K562 (cell line): ENCODE results near the gene TMEM163. TPM values are rescaled to one million over a fixed set of nuclear protein-coding genes. Genes with fewer than 3 reads are reported as not detected.

Experiments used
- ATAC-seq: fragments of 200-7000 bp; cut with Tn5 transposase; 3 replicates; pipeline ENCODE4 v1.9.1; 2020; ENCODE audit warnings: moderate library complexity
- BruUV-seq: library from RNA; stranded (reverse); fragments of 400-500 nt; replicated peaks from 2 replicates; lab custom pipeline; 2021; lab: Mats Ljungman, UMichigan
- CTCF ChIA-PET: fragments of 300-600 bp; formaldehyde crosslinking; extraction: SDS; loops from one replicate; lab custom pipeline; 2021; ENCODE audit warnings: low intra/inter-chr PET ratio; lab: Yijun Ruan, JAX
- POLR2A ChIA-PET: fragments of 300-600, 350-650 bp; sonication (Branson Sonifier 250); formaldehyde crosslinking; extraction: SDS; loops from one replicate; lab custom pipeline; 2021; ENCODE audit warnings: antibody characterized with exemption, inconsistent platforms; lab: Yijun Ruan, JAX
- DNase-seq, 4 experiments: peaks; one replicate each; pipeline versions ENCODE4 v3.0.0 to v3.0.0-alpha.2; 2011 to 2018; ENCODE audit warnings: low spot score in 3 of 4, mixed read lengths in 3 of 4; ENCODE audit errors: extremely low read depth in 1 of 4
- FAIRE-seq: peaks from 2 replicates; lab custom pipeline; 2011; peaks lifted over from hg19 to GRCh38; lab: Jason Lieb, UNC
- H2AFZ ChIP-seq: 2 replicates; pipeline ENCODE4 v1.6.0; 2011; ENCODE audit warnings: low read depth, low read length, control low read depth, inconsistent platforms
- H3K27ac ChIP-seq: fragments of 200-600 bp; 3 replicates; pipeline ENCODE4 v1.8.0; 2011; ENCODE audit warnings: low read depth, mild to moderate bottlenecking, control low read depth, inconsistent platforms, low read length, moderate library complexity, mixed read lengths; ENCODE audit errors: extremely low read depth
- H3K27me3 ChIP-seq, 2 experiments: fragments of 300-600 bp in 1 of 2; 2 replicates in 1 of 2; 3 replicates in 1 of 2; pipeline versions ENCODE4 v1.6.0 to v1.8.0; 2011; ENCODE audit warnings: inconsistent platforms in 2 of 2, low read length in 2 of 2, mild to moderate bottlenecking in 1 of 2, mixed read lengths in 1 of 2, moderate library complexity in 1 of 2; ENCODE audit not compliant: control insufficient read depth in 2 of 2, insufficient read depth in 2 of 2
- H3K36me3 ChIP-seq: fragments of 300-600 bp; 3 replicates; pipeline ENCODE4 v1.8.0; 2011; ENCODE audit warnings: mild to moderate bottlenecking, low read length, inconsistent platforms; ENCODE audit not compliant: control insufficient read depth, insufficient read depth
- H3K4me1 ChIP-seq, 2 experiments: fragments of 200-600 bp in 1 of 2; replicated peaks in 1 of 2; 2 replicates in 1 of 2; 3 replicates in 1 of 2; pipeline versions ENCODE4 v1.5.1 to v1.8.0; 2011; ENCODE audit warnings: inconsistent platforms in 2 of 2, low read length in 2 of 2, mild to moderate bottlenecking in 1 of 2, mixed read lengths in 1 of 2, moderate library complexity in 1 of 2; ENCODE audit not compliant: control insufficient read depth in 2 of 2, insufficient read depth in 2 of 2
- H3K4me2 ChIP-seq: 2 replicates; pipeline ENCODE4 v1.6.1; 2011; ENCODE audit warnings: low read length, control low read depth, inconsistent platforms, mixed read lengths; ENCODE audit not compliant: insufficient read depth
- H3K4me3 ChIP-seq: fragments of 200-600 bp; sonication (generic), shearing (Covaris generic); 2 replicates; pipeline ENCODE4 v1.5.1; 2016; ENCODE audit warnings: control low read depth, inconsistent platforms
- H3K79me2 ChIP-seq: fragments of 200-600 bp; 3 replicates; pipeline ENCODE4 v1.8.0; 2011; ENCODE audit warnings: low read length, inconsistent platforms; ENCODE audit not compliant: control insufficient read depth, insufficient read depth
- H3K9ac ChIP-seq, 2 experiments: 2 replicates each; pipeline versions ENCODE4 v1.6.0 to v1.6.1; 2011; ENCODE audit warnings: low read depth in 2 of 2, low read length in 2 of 2, control low read depth in 1 of 2, inconsistent platforms in 1 of 2, mild to moderate bottlenecking in 1 of 2, mixed read lengths in 1 of 2; ENCODE audit not compliant: insufficient read depth in 1 of 2
- H3K9me1 ChIP-seq: one replicate; pipeline ENCODE4 v1.6.0; 2011; ENCODE audit warnings: inconsistent platforms, mild to moderate bottlenecking, low read length, moderate library complexity; ENCODE audit not compliant: control insufficient read depth, insufficient read depth
- H3K9me3 ChIP-seq: replicated peaks from 2 replicates; pipeline ENCODE4 v1.5.1; 2011; ENCODE audit warnings: low read depth, low read length, inconsistent platforms; ENCODE audit not compliant: control insufficient read depth, insufficient read depth
- H4K20me1 ChIP-seq: replicated peaks from 2 replicates; pipeline ENCODE4 v1.6.1; 2011; ENCODE audit warnings: low read length, inconsistent platforms, mixed read lengths; ENCODE audit not compliant: control insufficient read depth, insufficient read depth
- CHCHD3 ChIP-seq: fragments of 250-450 bp; sonication (Bioruptor Pico); IDR thresholded peaks from 2 replicates; pipeline ENCODE4 v2.1.2; 2022; ENCODE audit warnings: mild to moderate bottlenecking
- E2F3 ChIP-seq: fragments of 250-450 bp; sonication (Bioruptor Pico); IDR thresholded peaks from 2 replicates; pipeline ENCODE4 v1.4.0; 2020; ENCODE audit warnings: mild to moderate bottlenecking
- ESRRA ChIP-seq: fragments of 450-650 bp; IDR thresholded peaks from 2 replicates; pipeline ENCODE4 v1.6.1; 2014; ENCODE audit warnings: low read depth, mild to moderate bottlenecking, moderate library complexity, borderline replicate concordance
- ETV1 ChIP-seq: fragments of 450-650 bp; conservative IDR thresholded peaks from 2 replicates; pipeline ENCODE4 v1.6.1; 2016; ENCODE audit warnings: missing genetic modification characterization, control low read depth, low read depth, missing compliant biosample characterization
- ILF3 ChIP-seq: fragments of 450-650 bp; IDR thresholded peaks from 2 replicates; pipeline ENCODE4 v1.6.1; 2018; ENCODE audit warnings: antibody characterized with exemption, mild to moderate bottlenecking, moderate library complexity, borderline replicate concordance
- LARP7 ChIP-seq: fragments of 450-650 bp; IDR thresholded peaks from 2 replicates; pipeline ENCODE4 v1.6.1; 2016
- SREBF1 ChIP-seq: fragments of 150-350 bp; IDR thresholded peaks from 2 replicates; pipeline ENCODE4 v1.6.1; 2014; ENCODE audit warnings: antibody characterized with exemption, low read depth, low read length, borderline replicate concordance
- YBX1 ChIP-seq: fragments of 450-650 bp; IDR thresholded peaks from 2 replicates; pipeline ENCODE4 v1.7.1; 2016; ENCODE audit warnings: mild to moderate bottlenecking
- ZBTB49 ChIP-seq: sonication (generic); formaldehyde crosslinking; IDR thresholded peaks from 2 replicates; pipeline ENCODE4 v1.8.0; 2022; ENCODE audit warnings: missing genetic modification reagents, mild to moderate bottlenecking, borderline replicate concordance
- ZFP91 ChIP-seq: sonication (generic); formaldehyde crosslinking; IDR thresholded peaks from 2 replicates; pipeline ENCODE4 v1.8.0; 2022; ENCODE audit warnings: mild to moderate bottlenecking, missing genetic modification reagents
- ZNF282 ChIP-seq: sonication (generic); formaldehyde crosslinking; IDR thresholded peaks from 2 replicates; pipeline ENCODE4 v1.8.1; 2023; ENCODE audit warnings: missing genetic modification reagents
- ZNF354B ChIP-seq: fragments of 250-450 bp; sonication (Bioruptor Pico); IDR thresholded peaks from 2 replicates; pipeline ENCODE4 v1.4.0; 2020
- WGBS: fragments of 100-300 bp; shearing (Covaris generic); methylation state at CpG from one replicate; pipeline ENCODE4 v1.1.6; 2016; ENCODE audit warnings: low coverage, mixed read lengths; ENCODE audit not compliant: insufficient coverage; ENCODE audit errors: missing lambda C conversion rate; 5-methylcytosine and 5-hydroxymethylcytosine counted together
- in situ Hi-C: fragments of 300-500 bp; cut with MboI; formaldehyde crosslinking; loops from 4 replicates; pipeline ENCODE4 v1.15.0; 2018; ENCODE audit warnings: inconsistent platforms, mixed read lengths
- intact Hi-C: fragments of 100-400 bp; cut with micrococcal nuclease; formaldehyde crosslinking; loops from 2 replicates; pipeline ENCODE4 v1.14.2; 2022
- polyA plus RNA-seq, 8 experiments: library from polyadenylated mRNA; depleted of rRNA in 4 of 8; stranded (reverse) in 5 of 8; unstranded in 3 of 8; fragments of >200 nt; fragmentation: Nextera tagmentation in 2 of 8; fragmentation: Illumina TruSeq in 1 of 8; extraction: Ambion mirVana in 2 of 8; extraction: Trizol in 1 of 8; gene quantifications; 2 replicates each; pipeline versions ENCODE4 v1.2.1 to v1.2.3, GENCODE V29; 2011 to 2014; ENCODE audit warnings: inconsistent platforms in 1 of 8, missing spikeins in 1 of 8
- total RNA-seq, 7 experiments: library from RNA; depleted of rRNA in 6 of 7; stranded (reverse); fragments of >200 nt in 6 of 7; fragmentation: Illumina TruSeq in 2 of 7; extraction: Trizol in 2 of 7; gene quantifications; 2 replicates each; pipeline versions ENCODE4 v1.2.1 to v1.2.3, GENCODE V29; 2011 to 2021; ENCODE audit warnings: low replicate concordance in 1 of 7
- TF ChIP-seq, protein P1 (sequence below): fragments of 200-800 bp; sonication (Bioruptor generic); IDR thresholded peaks from 2 replicates; pipeline ENCODE4 v1.6.1; 2017; ENCODE audit warnings: missing genetic modification characterization, missing compliant biosample characterization
- TF ChIP-seq, protein P2 (sequence below): fragments of 450-650 bp; formaldehyde crosslinking; IDR thresholded peaks from 2 replicates; pipeline ENCODE4 v1.4.0; 2020; ENCODE audit warnings: mild to moderate bottlenecking, moderate library complexity
- TF ChIP-seq, protein P3 (sequence below): fragments of 450-650 bp; formaldehyde crosslinking; IDR thresholded peaks from 2 replicates; pipeline ENCODE4 v1.4.0; 2020; ENCODE audit warnings: mild to moderate bottlenecking, mixed read lengths

Gene TMEM163
- total and polyA plus RNA-seq, 9 of the 15 experiments (the other 6 are each of a cell fraction or from before 2014, with no cell fraction given): 0.04 to 0.68 (median 0.16) TPM; not detected in 3

GRCh38 chr2:134642938-134643337 is 75.9 kb downstream of the TMEM163 start:
- in situ Hi-C loops (no loop called here), intact Hi-C loops (no loop called here)
- no peak overlapping the region for H2AFZ ChIP-seq
- H3K27ac ChIP-seq: no peak overlapping the region
- FAIRE-seq (no peak), ATAC-seq (no peak), DNase-seq (no peak)
- POLR2A ChIA-PET: no interaction called here
- H3K9ac ChIP-seq: no peak overlapping the region
- H3K36me3 ChIP-seq: no peaks in the 10 kb centered on the region
- BruUV-seq: no TSS peak
- H3K79me2 ChIP-seq: no peaks in the 10 kb centered on the region
- no peak overlapping the region for H3K4me3 ChIP-seq
- H3K27me3 ChIP-seq: no peaks in the 10 kb centered on the region; a peak in 1 of 5 replicates
- H4K20me1 ChIP-seq: no peaks in the 10 kb centered on the region
- no peaks in the 10 kb centered on the region for H3K9me1 ChIP-seq
- H3K4me2 ChIP-seq: no peak overlapping the region
- no peaks in the 10 kb centered on the region for H3K4me1 ChIP-seq
- CTCF ChIA-PET: no interaction called here
- 0% methylated on average over 1 of the region's 1 CpG for WGBS
- no peaks in the 10 kb centered on the region for H3K9me3 ChIP-seq
- TF ChIP-seq, protein P1, sequence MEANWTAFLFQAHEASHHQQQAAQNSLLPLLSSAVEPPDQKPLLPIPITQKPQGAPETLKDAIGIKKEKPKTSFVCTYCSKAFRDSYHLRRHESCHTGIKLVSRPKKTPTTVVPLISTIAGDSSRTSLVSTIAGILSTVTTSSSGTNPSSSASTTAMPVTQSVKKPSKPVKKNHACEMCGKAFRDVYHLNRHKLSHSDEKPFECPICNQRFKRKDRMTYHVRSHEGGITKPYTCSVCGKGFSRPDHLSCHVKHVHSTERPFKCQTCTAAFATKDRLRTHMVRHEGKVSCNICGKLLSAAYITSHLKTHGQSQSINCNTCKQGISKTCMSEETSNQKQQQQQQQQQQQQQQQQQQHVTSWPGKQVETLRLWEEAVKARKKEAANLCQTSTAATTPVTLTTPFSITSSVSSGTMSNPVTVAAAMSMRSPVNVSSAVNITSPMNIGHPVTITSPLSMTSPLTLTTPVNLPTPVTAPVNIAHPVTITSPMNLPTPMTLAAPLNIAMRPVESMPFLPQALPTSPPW (CRISPR knock-in tag): no peak
- TF ChIP-seq, protein P2, sequence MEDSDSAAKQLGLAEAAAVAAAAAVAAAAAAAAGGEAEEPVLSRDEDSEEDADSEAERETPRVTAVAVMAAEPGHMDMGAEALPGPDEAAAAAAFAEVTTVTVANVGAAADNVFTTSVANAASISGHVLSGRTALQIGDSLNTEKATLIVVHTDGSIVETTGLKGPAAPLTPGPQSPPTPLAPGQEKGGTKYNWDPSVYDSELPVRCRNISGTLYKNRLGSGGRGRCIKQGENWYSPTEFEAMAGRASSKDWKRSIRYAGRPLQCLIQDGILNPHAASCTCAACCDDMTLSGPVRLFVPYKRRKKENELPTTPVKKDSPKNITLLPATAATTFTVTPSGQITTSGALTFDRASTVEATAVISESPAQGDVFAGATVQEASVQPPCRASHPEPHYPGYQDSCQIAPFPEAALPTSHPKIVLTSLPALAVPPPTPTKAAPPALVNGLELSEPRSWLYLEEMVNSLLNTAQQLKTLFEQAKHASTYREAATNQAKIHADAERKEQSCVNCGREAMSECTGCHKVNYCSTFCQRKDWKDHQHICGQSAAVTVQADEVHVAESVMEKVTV (CRISPR knock-in tag): no peak
- TF ChIP-seq YBX1: no peak
- TF ChIP-seq LARP7: no peak
- no peak for TF ChIP-seq ZNF354B (CRISPR knock-in tag)
- no peak for TF ChIP-seq SREBF1
- TF ChIP-seq, protein P3, sequence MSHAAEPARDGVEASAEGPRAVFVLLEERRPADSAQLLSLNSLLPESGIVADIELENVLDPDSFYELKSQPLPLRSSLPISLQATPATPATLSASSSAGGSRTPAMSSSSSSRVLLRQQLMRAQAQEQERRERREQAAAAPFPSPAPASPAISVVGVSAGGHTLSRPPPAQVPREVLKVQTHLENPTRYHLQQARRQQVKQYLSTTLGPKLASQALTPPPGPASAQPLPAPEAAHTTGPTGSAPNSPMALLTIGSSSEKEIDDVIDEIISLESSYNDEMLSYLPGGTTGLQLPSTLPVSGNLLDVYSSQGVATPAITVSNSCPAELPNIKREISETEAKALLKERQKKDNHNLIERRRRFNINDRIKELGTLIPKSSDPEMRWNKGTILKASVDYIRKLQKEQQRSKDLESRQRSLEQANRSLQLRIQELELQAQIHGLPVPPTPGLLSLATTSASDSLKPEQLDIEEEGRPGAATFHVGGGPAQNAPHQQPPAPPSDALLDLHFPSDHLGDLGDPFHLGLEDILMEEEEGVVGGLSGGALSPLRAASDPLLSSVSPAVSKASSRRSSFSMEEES (CRISPR knock-in tag): no peak
- TF ChIP-seq ZBTB49 (CRISPR knock-in tag): no peak
- TF ChIP-seq ETV1 (tag): no peak
- no peak for TF ChIP-seq ZNF282
- TF ChIP-seq ZFP91 (CRISPR knock-in tag): no peak
- no peak for TF ChIP-seq CHCHD3
- TF ChIP-seq ILF3: no peak
- TF ChIP-seq E2F3 (CRISPR knock-in tag): no peak
- TF ChIP-seq ESRRA: no peak
